H1 (cell line): ENCODE measurements around the gene TPRKB. TPM values are rescaled to one million over a fixed set of nuclear protein-coding genes. Genes with fewer than 3 reads are reported as not detected.
A peak's percentile ranks its signal among the peaks of the same experiment; 100 is the strongest.
"Not testable (repeated sequence)": the region's sequence is repeated elsewhere in the genome, so short reads cannot be mapped to it uniquely, and the experiment has no call there.

ENCODE experiments used
- CTCF ChIA-PET: fragments of 300-600 bp; sonication (Branson Sonifier 250); formaldehyde crosslinking; loops from one replicate; lab custom pipeline; 2021; ENCODE audit not compliant: partially characterized antibody; lab: Charles Lee
- POLR2A ChIA-PET: fragments of 300-600 bp; sonication (Branson Sonifier 250); formaldehyde crosslinking; loops from one replicate; lab custom pipeline; 2021; ENCODE audit warnings: inconsistent platforms; ENCODE audit not compliant: partially characterized antibody; lab: Charles Lee
- DNase-seq, 2 experiments: peaks; one replicate each; pipeline versions ENCODE4 v3.0.0 to v3.0.0-alpha.2; 2010 to 2022; ENCODE audit warnings: low spot score in 2 of 2, low read depth in 1 of 2, mixed read lengths in 1 of 2
- FAIRE-seq: peaks from 2 replicates; lab custom pipeline; 2011; peaks lifted over from hg19 to GRCh38; lab: Jason Lieb, UNC
- H2AFZ ChIP-seq: 2 replicates; pipeline ENCODE4 v1.8.1; 2012; ENCODE audit warnings: low read length, inconsistent platforms
- H2AK5ac ChIP-seq: 2 replicates; pipeline ENCODE4 v1.6.1; 2013; ENCODE audit warnings: low read depth, low read length
- H2BK120ac ChIP-seq: replicated peaks from 2 replicates; pipeline ENCODE3; 2013; ENCODE audit warnings: low read depth, low read length, inconsistent platforms
- H2BK12ac ChIP-seq: 2 replicates; pipeline ENCODE4 v1.6.1; 2013; ENCODE audit warnings: low read depth, low read length
- H2BK15ac ChIP-seq: 2 replicates; pipeline ENCODE4 v1.6.1; 2013; ENCODE audit warnings: low read length
- H2BK20ac ChIP-seq: 2 replicates; pipeline ENCODE4 v1.6.1; 2013; ENCODE audit warnings: low read length
- H2BK5ac ChIP-seq: 2 replicates; pipeline ENCODE4 v1.6.1; 2013; ENCODE audit warnings: low read depth, low read length
- H3K14ac ChIP-seq: 2 replicates; pipeline ENCODE4 v1.6.1; 2013; ENCODE audit warnings: inconsistent platforms; ENCODE audit not compliant: insufficient read length
- H3K18ac ChIP-seq: 2 replicates; pipeline ENCODE4 v1.6.1; 2013; ENCODE audit warnings: low read length; ENCODE audit errors: extremely low read depth
- H3K23ac ChIP-seq: 2 replicates; pipeline ENCODE4 v1.6.1; 2013; ENCODE audit warnings: inconsistent platforms; ENCODE audit not compliant: insufficient read length
- H3K23me2 ChIP-seq: 2 replicates; pipeline ENCODE4 v1.6.1; 2013; ENCODE audit warnings: low read depth, low read length
- H3K27ac ChIP-seq: 2 replicates; pipeline ENCODE4 v1.6.1; 2011; ENCODE audit warnings: low read depth, low read length, inconsistent platforms
- H3K27me3 ChIP-seq, 4 experiments: replicated peaks in 1 of 4; 1 replicate in 1 of 4; 2 replicates in 3 of 4; pipeline versions ENCODE4 v1.6.1 to v1.8.1; 2011 to 2013; ENCODE audit warnings: low read length in 3 of 4, mild to moderate bottlenecking in 3 of 4, inconsistent platforms in 2 of 4, mixed read lengths in 2 of 4, moderate library complexity in 1 of 4; ENCODE audit not compliant: control insufficient read depth in 3 of 4, insufficient read depth in 3 of 4; ENCODE audit errors: extremely low read depth in 1 of 4
- H3K36me3 ChIP-seq, 4 experiments: 2 replicates each; pipeline versions ENCODE4 v1.6.1 to v1.8.1; 2011 to 2013; ENCODE audit warnings: mild to moderate bottlenecking in 4 of 4, low read length in 3 of 4, moderate library complexity in 2 of 4, control low read depth in 1 of 4, inconsistent platforms in 1 of 4; ENCODE audit not compliant: insufficient read depth in 4 of 4, control insufficient read depth in 2 of 4
- H3K4ac ChIP-seq: replicated peaks from 2 replicates; pipeline ENCODE3; 2013; ENCODE audit warnings: low read length, low read depth, mixed read lengths, inconsistent platforms; ENCODE audit not compliant: insufficient read length
- H3K4me1 ChIP-seq, 4 experiments: replicated peaks in 1 of 4; 1 replicate in 1 of 4; 2 replicates in 3 of 4; pipeline versions ENCODE4 v1.6.1 to v1.8.1; 2011 to 2013; ENCODE audit warnings: low read length in 3 of 4, inconsistent platforms in 2 of 4, mixed read lengths in 1 of 4; ENCODE audit not compliant: insufficient read depth in 4 of 4, control insufficient read depth in 3 of 4
- H3K4me2 ChIP-seq, 2 experiments: 2 replicates each; pipeline versions ENCODE4 v1.6.1 to v1.8.1; 2011 to 2013; ENCODE audit warnings: low read depth in 2 of 2, low read length in 2 of 2, control low read depth in 1 of 2, inconsistent platforms in 1 of 2, mild to moderate bottlenecking in 1 of 2; ENCODE audit not compliant: insufficient read depth in 1 of 2
- H3K4me3 ChIP-seq, 4 experiments: fragments of 200-600, 300-600 bp in 1 of 4; sonication (generic), shearing (Covaris generic), sonication (Bioruptor Twin) in 1 of 4; 2 replicates each; pipeline versions ENCODE4 v1.5.1 to v1.8.1; 2011 to 2016; ENCODE audit warnings: low read length in 4 of 4, low read depth in 3 of 4, control low read depth in 2 of 4, inconsistent platforms in 2 of 4, mild to moderate bottlenecking in 2 of 4, mixed read lengths in 1 of 4, moderate library complexity in 1 of 4; ENCODE audit not compliant: insufficient read depth in 2 of 4; ENCODE audit errors: extremely low read depth in 1 of 4
- H3K56ac ChIP-seq: replicated peaks from 2 replicates; pipeline ENCODE3; 2013; ENCODE audit warnings: low read depth, mild to moderate bottlenecking, mixed read lengths, low read length, inconsistent platforms; ENCODE audit not compliant: insufficient read length
- H3K79me1 ChIP-seq: 2 replicates; pipeline ENCODE4 v1.6.1; 2013; ENCODE audit warnings: low read depth, low read length, control low read depth
- H3K79me2 ChIP-seq, 2 experiments: 2 replicates each; pipeline versions ENCODE4 v1.6.1 to v1.8.1; 2012 to 2013; ENCODE audit warnings: low read length in 2 of 2, mild to moderate bottlenecking in 2 of 2, inconsistent platforms in 1 of 2; ENCODE audit not compliant: insufficient read depth in 2 of 2, control insufficient read depth in 1 of 2
- H3K9ac ChIP-seq, 4 experiments: replicated peaks in 1 of 4; 1 replicate in 1 of 4; 2 replicates in 3 of 4; pipeline versions ENCODE4 v1.6.1 to v1.8.1; 2011 to 2013; ENCODE audit warnings: low read depth in 3 of 4, low read length in 3 of 4, control low read depth in 2 of 4, mild to moderate bottlenecking in 2 of 4, moderate library complexity in 2 of 4, inconsistent platforms in 1 of 4; ENCODE audit errors: extremely low read depth in 1 of 4
- H3K9me3 ChIP-seq, 2 experiments: 2 replicates each; pipeline versions ENCODE4 v1.6.1 to v1.8.1; 2012 to 2013; ENCODE audit warnings: mild to moderate bottlenecking in 2 of 2, moderate library complexity in 2 of 2, control low read depth in 1 of 2, inconsistent platforms in 1 of 2, low read depth in 1 of 2, low read length in 1 of 2, mixed read lengths in 1 of 2; ENCODE audit not compliant: insufficient read depth in 2 of 2
- H4K20me1 ChIP-seq, 2 experiments: replicated peaks in 1 of 2; 2 replicates each; pipeline versions ENCODE3 to v1.8.1; 2011 to 2013; ENCODE audit warnings: inconsistent platforms in 2 of 2, low read length in 2 of 2, mild to moderate bottlenecking in 1 of 2; ENCODE audit not compliant: insufficient read depth in 2 of 2, control insufficient read depth in 1 of 2
- H4K5ac ChIP-seq: 2 replicates; pipeline ENCODE4 v1.6.1; 2013; ENCODE audit warnings: low read length, low read depth, mixed read lengths, inconsistent platforms; ENCODE audit not compliant: insufficient read length
- H4K8ac ChIP-seq: 2 replicates; pipeline ENCODE4 v1.8.0; 2013; ENCODE audit warnings: mild to moderate bottlenecking, moderate library complexity, low read length, inconsistent platforms; ENCODE audit not compliant: insufficient read depth; ENCODE audit errors: extremely low read depth
- H4K91ac ChIP-seq: replicated peaks from 2 replicates; pipeline ENCODE3; 2013; ENCODE audit warnings: low read length, mixed read lengths, inconsistent platforms; ENCODE audit not compliant: insufficient read length
- RAD21 ChIP-seq, 2 experiments: IDR thresholded peaks in 1 of 2; conservative IDR thresholded peaks in 1 of 2; 2 replicates each; pipeline ENCODE4 v1.6.1; 2011; ENCODE audit warnings: low read depth in 2 of 2, low read length in 2 of 2, improper control_type of control experiment in 1 of 2, inconsistent platforms in 1 of 2, mild to moderate bottlenecking in 1 of 2, moderate library complexity in 1 of 2
- WGBS, 2 experiments: shearing (Covaris generic) in 1 of 2; methylation state at CpG; one replicate each; pipeline versions ENCODE4 v1.1.6 to v1.1.7; 2013 to 2015; ENCODE audit warnings: low lambda C conversion rate in 2 of 2, mixed read lengths in 2 of 2, inconsistent platforms in 1 of 2, low coverage in 1 of 2, missing lambda C conversion rate in 1 of 2; ENCODE audit not compliant: insufficient replicate concordance in 2 of 2, insufficient coverage in 1 of 2, insufficient read length in 1 of 2; ENCODE audit errors: extremely low coverage in 1 of 2, missing lambda C conversion rate in 1 of 2; 5-methylcytosine and 5-hydroxymethylcytosine counted together
- polyA plus RNA-seq, 7 experiments: library from polyadenylated mRNA; depleted of rRNA in 3 of 7; stranded (reverse) in 5 of 7; unstranded in 2 of 7; fragments of >200 nt in 5 of 7; fragments of 200-250 nt in 2 of 7; gene quantifications; 1 replicate in 5 of 7; 2 replicates in 1 of 7; 4 replicates in 1 of 7; pipeline versions ENCODE4 v1.2.1 to v1.2.3, GENCODE V29; 2011 to 2013; ENCODE audit warnings: missing spikeins in 2 of 7, mixed read lengths in 2 of 7
- total RNA-seq: library from RNA; stranded (reverse); fragmentation: NEBNext Ultra II Directional; extraction: Animal tissue kit (Norgen Biotek cat#: 25700); gene quantifications from 2 replicates; pipeline ENCODE4 v1.2.1, GENCODE V29; 2021
- TF ChIP-seq, protein P1 (sequence below), 3 experiments: IDR thresholded peaks; 1 replicate in 2 of 3; 2 replicates in 1 of 3; pipeline versions ENCODE4 v1.5.1 to v1.6.1; 2011; ENCODE audit warnings: low read length in 3 of 3, mild to moderate bottlenecking in 3 of 3, inconsistent platforms in 2 of 3, low read depth in 1 of 3, moderate library complexity in 1 of 3; ENCODE audit not compliant: insufficient read depth in 1 of 3; ENCODE audit errors: control extremely low read depth in 1 of 3

Gene TPRKB
- total and polyA plus RNA-seq, 2 of the 8 experiments (the other 6 are each of a cell fraction or from before 2014, with no cell fraction given), result 40.3 to 41.6 TPM

DNA sequence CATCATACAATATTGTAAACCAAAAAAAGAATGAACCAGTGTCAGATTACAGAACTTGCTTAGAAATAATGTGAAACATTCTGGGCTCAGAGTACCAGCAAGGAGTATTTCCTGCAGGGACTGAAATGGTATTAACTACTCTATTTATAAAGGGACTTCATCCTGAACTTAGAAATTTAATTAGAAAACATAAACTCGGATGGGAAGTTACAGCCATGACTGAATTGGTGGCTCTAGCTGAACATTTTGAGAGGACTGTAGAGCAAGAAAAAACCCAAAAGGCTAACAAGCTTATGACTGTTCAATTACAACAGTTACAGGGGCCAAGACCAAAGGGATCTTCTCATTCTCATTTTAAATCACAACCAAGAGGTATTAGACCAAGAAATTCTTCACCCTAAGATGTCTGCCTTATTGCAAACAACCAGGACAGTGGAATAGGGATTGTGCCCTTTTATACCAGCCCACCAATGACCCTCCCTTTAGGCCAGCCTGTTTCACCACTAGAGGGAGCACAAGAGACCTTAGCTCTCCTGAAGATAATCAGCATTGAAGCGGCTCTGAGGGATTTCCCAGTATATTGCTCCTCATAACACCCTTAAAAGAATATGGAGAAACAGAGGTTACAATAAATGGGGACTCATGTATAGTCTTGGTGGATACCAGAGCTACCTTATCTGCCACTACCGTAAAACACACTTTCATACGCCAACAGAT is 46.6 kb downstream of the TPRKB start:
- POLR2A ChIA-PET, H2BK5ac ChIP-seq, H4K20me1 ChIP-seq, H2AFZ ChIP-seq, H4K91ac ChIP-seq, H3K79me2 ChIP-seq, H2BK120ac ChIP-seq, H3K23ac ChIP-seq, H2BK20ac ChIP-seq, H3K9me3 ChIP-seq, H2AK5ac ChIP-seq, H3K14ac ChIP-seq, H3K27me3 ChIP-seq, H2BK15ac ChIP-seq, H3K4me1 ChIP-seq, H4K5ac ChIP-seq, H3K9ac ChIP-seq, H3K4ac ChIP-seq, H3K4me2 ChIP-seq, H3K23me2 ChIP-seq, H3K4me3 ChIP-seq, DNase-seq, H2BK12ac ChIP-seq, H3K36me3 ChIP-seq, H3K79me1 ChIP-seq, H3K27ac ChIP-seq, H3K56ac ChIP-seq, H4K8ac ChIP-seq, H3K18ac ChIP-seq: not testable (repeated sequence)
- peak; percentile 98 for FAIRE-seq
- 64% methylated on average over 4 of the region's 4 CpGs; no CpG with 5 or more reads in 1 of the 2 experiments for WGBS, 2 experiments
- TF ChIP-seq, protein P1, sequence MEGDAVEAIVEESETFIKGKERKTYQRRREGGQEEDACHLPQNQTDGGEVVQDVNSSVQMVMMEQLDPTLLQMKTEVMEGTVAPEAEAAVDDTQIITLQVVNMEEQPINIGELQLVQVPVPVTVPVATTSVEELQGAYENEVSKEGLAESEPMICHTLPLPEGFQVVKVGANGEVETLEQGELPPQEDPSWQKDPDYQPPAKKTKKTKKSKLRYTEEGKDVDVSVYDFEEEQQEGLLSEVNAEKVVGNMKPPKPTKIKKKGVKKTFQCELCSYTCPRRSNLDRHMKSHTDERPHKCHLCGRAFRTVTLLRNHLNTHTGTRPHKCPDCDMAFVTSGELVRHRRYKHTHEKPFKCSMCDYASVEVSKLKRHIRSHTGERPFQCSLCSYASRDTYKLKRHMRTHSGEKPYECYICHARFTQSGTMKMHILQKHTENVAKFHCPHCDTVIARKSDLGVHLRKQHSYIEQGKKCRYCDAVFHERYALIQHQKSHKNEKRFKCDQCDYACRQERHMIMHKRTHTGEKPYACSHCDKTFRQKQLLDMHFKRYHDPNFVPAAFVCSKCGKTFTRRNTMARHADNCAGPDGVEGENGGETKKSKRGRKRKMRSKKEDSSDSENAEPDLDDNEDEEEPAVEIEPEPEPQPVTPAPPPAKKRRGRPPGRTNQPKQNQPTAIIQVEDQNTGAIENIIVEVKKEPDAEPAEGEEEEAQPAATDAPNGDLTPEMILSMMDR (IDR thresholded peaks at IDR 0.05; ENCODE audit: control extremely low read depth in 1 of 3, insufficient read depth in 1 of 3, low read depth in 1 of 3, low read length in 3 of 3), result peak in 2 of 3 experiments; percentile 50 to 56; a peak in 3 of 4 replicates
- peak; percentile 25 to 29; a peak in 3 of 4 replicates for TF ChIP-seq RAD21 (IDR thresholded peaks at IDR 0.05 in 1 of 2, conservative IDR thresholded peaks at IDR 0.05 in 1 of 2; ENCODE audit: low read depth in 2 of 2, low read length in 2 of 2)
- CTCF ChIA-PET, result interaction anchor here (0.7 to 1.7 kb wide), 6 partner anchors 9 to 28 kb away, joined by 3 to 4 read pairs (median 3); no protein-coding TSS in a partner anchor
